Smooth muscle cell (in vitro differentiated cells): ENCODE results near the gene MYCN. TPM values are rescaled to one million over a fixed set of nuclear protein-coding genes. Genes with fewer than 3 reads are reported as not detected.
A peak's percentile ranks its signal among the peaks of the same experiment; 100 is the strongest.

Experiments used
- DNase-seq: peaks from one replicate; lab custom pipeline; 2025; ENCODE audit not compliant: unreplicated experiment; lab: John Stamatoyannopoulos, UW
- H2AFZ ChIP-seq: fragments of 200-600 bp; sonication (generic); 2 replicates; pipeline ENCODE4 v1.6.0; 2016; ENCODE audit warnings: antibody characterized with exemption, low read depth, mild to moderate bottlenecking
- H3F3A ChIP-seq: fragments of 200-600 bp; sonication (generic); 2 replicates; pipeline ENCODE4 v1.6.0; 2017; ENCODE audit warnings: antibody characterized with exemption, low read depth
- H3K27ac ChIP-seq: fragments of 200-600 bp; sonication (generic); 2 replicates; pipeline ENCODE4 v1.5.1; 2016; ENCODE audit warnings: low read depth, mild to moderate bottlenecking
- H3K27me3 ChIP-seq: fragments of 200-600 bp; sonication (generic); 2 replicates; pipeline ENCODE4 v1.6.1; 2016; ENCODE audit warnings: low read depth, mild to moderate bottlenecking
- H3K36me3 ChIP-seq: fragments of 200-600 bp; sonication (generic); 2 replicates; pipeline ENCODE4 v1.5.1; 2016; ENCODE audit warnings: low read depth
- H3K4me1 ChIP-seq: fragments of 200-600 bp; sonication (generic); 2 replicates; pipeline ENCODE4 v1.5.1; 2016; ENCODE audit warnings: low read depth
- H3K4me2 ChIP-seq: fragments of 200-600 bp; sonication (generic); 2 replicates; pipeline ENCODE4 v1.6.0; 2016; ENCODE audit warnings: mild to moderate bottlenecking
- H3K4me3 ChIP-seq: fragments of 200-600 bp; sonication (generic); 2 replicates; pipeline ENCODE4 v1.5.1; 2016; ENCODE audit warnings: mild to moderate bottlenecking
- H3K79me2 ChIP-seq: fragments of 200-600 bp; sonication (generic); 2 replicates; pipeline ENCODE4 v1.6.0; 2016; ENCODE audit warnings: low read depth, mild to moderate bottlenecking
- H3K9ac ChIP-seq: fragments of 200-600 bp; sonication (generic); 2 replicates; pipeline ENCODE4 v1.6.0; 2016; ENCODE audit warnings: low read depth
- H3K9me3 ChIP-seq: fragments of 200-600 bp; sonication (generic); replicated peaks from 2 replicates; pipeline ENCODE4 v1.5.1; 2016; ENCODE audit warnings: low read depth
- H4K20me1 ChIP-seq: fragments of 200-600 bp; sonication (generic); 2 replicates; pipeline ENCODE4 v1.6.0; 2016; ENCODE audit warnings: low read depth
- WGBS: methylation state at CpG from one replicate; pipeline ENCODE4 v1.1.7; 2016; ENCODE audit warnings: low lambda C conversion rate; 5-methylcytosine and 5-hydroxymethylcytosine counted together
- polyA plus RNA-seq: library from polyadenylated mRNA; unstranded; fragments of >200 nt; fragmentation: Nextera tagmentation; extraction: Ambion mirVana; gene quantifications from 2 replicates; pipeline ENCODE4 v1.2.1, GENCODE V29; 2016
- total RNA-seq: library from RNA; depleted of rRNA; stranded (reverse); fragments of >200 nt; gene quantifications from 2 replicates; pipeline ENCODE4 v1.2.3, GENCODE V29; 2014
- TF ChIP-seq, protein P1 (sequence below): fragments of 200-600 bp; sonication (generic); IDR thresholded peaks from 2 replicates; pipeline ENCODE4 v1.5.1; 2017; ENCODE audit warnings: borderline replicate concordance, mild to moderate bottlenecking, antibody characterized with exemption; ENCODE audit not compliant: insufficient read depth, poor library complexity, severe bottlenecking

The MYCN gene
- total and polyA plus RNA-seq, 2 experiments from 2014 or later, result 6.9 to 18.3 TPM

DNA sequence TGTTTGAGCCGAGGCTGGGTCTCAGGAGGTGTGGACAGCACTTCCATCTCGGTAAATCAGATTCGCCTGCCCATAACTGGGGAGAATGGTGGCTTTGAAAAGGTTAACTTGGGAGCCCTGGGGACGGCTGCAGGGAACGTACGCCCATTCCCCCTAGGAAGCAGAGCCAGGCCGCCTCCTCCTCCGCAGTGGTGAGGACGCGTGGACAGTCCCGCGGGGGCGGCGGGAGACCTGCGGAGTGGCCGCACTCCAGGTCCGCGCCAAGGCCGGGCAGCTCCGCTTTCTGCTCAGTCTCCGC is 845 bp upstream of the MYCN start:
- peaks cover under 1% of the 10 kb centered on the region for H4K20me1 ChIP-seq
- DNase-seq, result no peak
- no peak overlapping the region for H3K9ac ChIP-seq
- no peaks in the 10 kb centered on the region for H3K36me3 ChIP-seq
- TF ChIP-seq, protein P1, sequence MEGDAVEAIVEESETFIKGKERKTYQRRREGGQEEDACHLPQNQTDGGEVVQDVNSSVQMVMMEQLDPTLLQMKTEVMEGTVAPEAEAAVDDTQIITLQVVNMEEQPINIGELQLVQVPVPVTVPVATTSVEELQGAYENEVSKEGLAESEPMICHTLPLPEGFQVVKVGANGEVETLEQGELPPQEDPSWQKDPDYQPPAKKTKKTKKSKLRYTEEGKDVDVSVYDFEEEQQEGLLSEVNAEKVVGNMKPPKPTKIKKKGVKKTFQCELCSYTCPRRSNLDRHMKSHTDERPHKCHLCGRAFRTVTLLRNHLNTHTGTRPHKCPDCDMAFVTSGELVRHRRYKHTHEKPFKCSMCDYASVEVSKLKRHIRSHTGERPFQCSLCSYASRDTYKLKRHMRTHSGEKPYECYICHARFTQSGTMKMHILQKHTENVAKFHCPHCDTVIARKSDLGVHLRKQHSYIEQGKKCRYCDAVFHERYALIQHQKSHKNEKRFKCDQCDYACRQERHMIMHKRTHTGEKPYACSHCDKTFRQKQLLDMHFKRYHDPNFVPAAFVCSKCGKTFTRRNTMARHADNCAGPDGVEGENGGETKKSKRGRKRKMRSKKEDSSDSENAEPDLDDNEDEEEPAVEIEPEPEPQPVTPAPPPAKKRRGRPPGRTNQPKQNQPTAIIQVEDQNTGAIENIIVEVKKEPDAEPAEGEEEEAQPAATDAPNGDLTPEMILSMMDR, result no peak
- no peak overlapping the region for H2AFZ ChIP-seq
- 5% methylated on average over 14 of the region's 21 CpGs for WGBS
- H3K4me1 ChIP-seq, result peaks cover 8% of the 10 kb centered on the region
- no peaks in the 10 kb centered on the region for H3K79me2 ChIP-seq
- no peaks in the 10 kb centered on the region for H3K9me3 ChIP-seq
- peak overlapping the region; percentile 87 for H3K4me2 ChIP-seq
- peaks cover 5% of the 10 kb centered on the region for H3F3A ChIP-seq
- H3K4me3 ChIP-seq, result peak overlapping the region; percentile 59
- H3K27ac ChIP-seq, result no peak overlapping the region
- peaks cover 26% of the 10 kb centered on the region for H3K27me3 ChIP-seq

DNA sequence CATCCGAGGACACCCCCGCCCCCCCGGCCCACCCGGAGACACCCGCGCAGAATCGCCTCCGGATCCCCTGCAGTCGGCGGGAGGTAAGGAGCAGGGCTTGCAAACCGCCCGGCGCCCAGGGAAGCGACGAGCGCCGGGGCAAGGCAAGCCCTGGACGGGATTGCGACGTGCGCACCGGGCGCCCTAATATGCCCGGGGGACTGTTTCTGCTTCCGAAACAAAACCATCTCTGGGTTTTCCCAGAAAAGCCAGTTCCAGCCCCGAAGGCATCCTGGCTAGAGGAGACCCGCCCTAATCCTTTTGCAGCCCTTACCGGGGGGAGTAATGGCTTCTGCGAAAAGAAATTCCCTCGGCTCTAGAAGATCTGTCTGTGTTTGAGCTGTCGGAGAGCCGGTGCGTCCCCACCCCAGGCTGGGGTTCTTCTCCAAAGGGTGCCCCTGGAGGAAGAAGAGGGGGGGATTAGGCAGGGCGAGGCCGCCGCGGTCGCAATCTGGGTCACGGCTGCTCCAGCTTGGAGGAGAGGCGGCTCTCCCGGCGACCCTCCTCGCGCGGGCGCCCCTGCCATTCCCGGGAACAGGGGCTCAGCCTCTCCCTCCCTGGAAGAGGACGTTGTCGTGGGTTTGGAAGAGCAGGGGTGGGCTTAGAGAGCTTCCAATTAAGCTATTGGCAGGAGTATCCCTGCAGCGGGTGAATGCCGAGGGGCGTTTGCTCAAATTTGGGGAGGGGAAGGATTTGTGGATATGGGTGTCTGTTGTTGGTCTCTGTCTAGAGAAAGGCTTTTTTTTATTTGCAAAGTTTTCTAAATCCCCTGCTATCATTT is 521 bp downstream of the MYCN start:
- DNase-seq, result no peak
- 2% methylated on average over 47 of the region's 52 CpGs for WGBS

DNA sequence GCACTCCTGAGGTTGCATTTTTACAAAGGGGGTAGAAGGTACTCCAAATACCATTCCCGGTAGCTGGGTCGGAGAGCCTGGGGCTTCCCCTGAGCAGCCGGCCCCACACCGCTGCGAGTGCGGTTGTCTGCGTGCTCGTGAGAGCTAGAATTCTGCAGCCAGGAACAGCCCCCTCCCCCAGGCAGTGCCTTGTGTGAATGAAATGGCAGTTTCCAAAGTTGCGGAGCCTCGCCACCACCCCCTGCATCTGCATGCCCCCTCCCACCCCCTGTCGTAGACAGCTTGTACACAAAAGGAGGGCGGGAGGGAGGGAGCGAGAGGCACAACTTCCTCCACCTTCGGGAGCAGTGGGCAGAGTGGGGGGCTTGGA is 1.1 kb downstream of the MYCN start:
- H3K9me3 ChIP-seq, result no peaks in the 10 kb centered on the region
- peak overlapping the region; percentile 58 for H2AFZ ChIP-seq
- peaks cover 8% of the 10 kb centered on the region for H3K4me1 ChIP-seq
- peak overlapping the region; percentile 59 for H3K4me3 ChIP-seq
- H3K9ac ChIP-seq, result no peak overlapping the region
- peaks cover 3% of the 10 kb centered on the region for H4K20me1 ChIP-seq
- WGBS, result 4% methylated on average over 9 of the region's 14 CpGs
- TF ChIP-seq, protein P1, result no peak
- H3K27me3 ChIP-seq, result peaks cover 24% of the 10 kb centered on the region
- no peak overlapping the region for H3K27ac ChIP-seq
- H3K36me3 ChIP-seq, result no peaks in the 10 kb centered on the region
- no peak for DNase-seq
- H3K79me2 ChIP-seq, result no peaks in the 10 kb centered on the region
- H3K4me2 ChIP-seq, result peak overlapping the region; percentile 87
- peaks cover 5% of the 10 kb centered on the region for H3F3A ChIP-seq

More for the DNA sequence above, 521 bp downstream of the MYCN start:
- Histone ChIP-seq H3K9ac (no peak overlapping the region), H3K79me2 (no peaks in the 10 kb centered on the region), H3K36me3 (no peaks in the 10 kb centered on the region), H2AFZ (peak overlapping the region; percentile 58), H3K4me1 (peaks cover 8% of the 10 kb centered on the region), H3K4me3 (peak overlapping the region; percentile 59), H4K20me1 (peaks cover 3% of the 10 kb centered on the region), H3K9me3 (no peaks in the 10 kb centered on the region), H3F3A (peaks cover 5% of the 10 kb centered on the region), H3K27me3 (peaks cover 26% of the 10 kb centered on the region), H3K27ac (no peak overlapping the region), H3K4me2 (peak overlapping the region; percentile 87)
- TF ChIP-seq, protein P1, result no peak
